NCI-H345 (cell line): ENCODE measurements around the gene MAGI2.

Experiments used
- DNase-seq: peaks from one replicate; lab custom pipeline; 2025; lab: John Stamatoyannopoulos, UW

The MAGI2 gene

DNA sequence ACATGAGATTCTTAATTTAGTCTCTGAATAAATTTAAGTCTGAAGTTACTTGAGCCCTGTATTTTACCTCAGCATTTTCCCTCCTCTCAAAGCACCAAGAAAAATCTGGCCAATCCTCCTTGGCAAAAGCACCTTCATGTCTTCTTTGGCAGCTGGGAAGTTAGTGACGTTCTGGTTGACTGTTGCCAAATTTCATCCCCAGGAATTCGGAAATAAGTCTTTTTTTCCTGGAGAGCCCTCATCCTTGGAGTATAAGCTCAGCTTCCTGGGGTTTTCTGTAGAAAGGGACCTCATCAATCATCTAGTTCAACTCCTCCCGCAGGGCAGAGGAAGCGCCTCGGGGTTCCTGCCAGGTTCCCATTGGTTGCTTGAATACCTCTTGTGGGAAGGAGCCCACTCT lies 1277.3 kb downstream of the MAGI2 start:
- no peak for DNase-seq

DNA sequence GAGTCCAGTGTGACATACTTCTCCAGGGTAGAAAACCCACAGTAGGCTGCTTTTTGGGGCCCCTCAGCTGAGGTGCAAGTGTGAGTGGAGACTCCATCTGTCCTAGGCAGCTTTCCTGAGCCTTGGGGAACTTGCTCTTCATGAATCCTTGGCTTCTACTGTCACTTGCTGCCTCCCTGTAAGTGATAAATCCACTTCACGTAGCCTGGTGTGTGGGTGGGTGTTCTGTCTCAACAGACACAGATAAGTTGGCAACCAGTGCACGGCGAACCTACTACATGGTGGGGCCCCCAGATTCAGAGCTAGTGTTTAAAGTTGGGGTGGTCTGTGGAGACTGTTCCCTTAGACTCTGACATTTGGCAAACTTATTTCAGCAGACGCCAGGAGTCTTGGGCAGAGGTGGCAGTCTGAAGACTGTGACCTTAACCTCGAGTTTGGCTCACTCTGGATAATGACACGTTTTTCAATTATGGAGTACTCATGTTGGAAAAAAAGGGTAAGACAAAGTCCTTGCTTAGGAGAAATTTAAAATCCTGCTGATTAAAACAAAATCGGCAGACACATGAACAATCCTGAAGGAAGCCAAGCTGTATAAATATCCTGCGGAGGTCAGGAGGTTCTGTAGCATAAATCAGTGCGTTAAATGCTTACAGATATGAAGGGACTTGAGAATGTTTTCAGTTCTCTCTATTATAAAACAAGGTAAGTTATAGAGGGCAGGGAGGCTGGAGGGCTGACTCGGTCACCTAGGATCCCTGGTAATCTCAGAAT lies 1278.0 kb downstream of the MAGI2 start:
- no peak for DNase-seq

GRCh38 chr7:78173666-78174065 lies 1279.8 kb downstream of the MAGI2 start:
- no peak for DNase-seq

GRCh38 chr7:78172933-78173591 lies 1280.4 kb downstream of the MAGI2 start:
- no peak for DNase-seq

- DNase-seq = peak; percentile 54
These were observed 1281.2 kb downstream of the MAGI2 start for GRCh38 chr7:78172267-78172757.

GRCh38 chr7:78171398-78171797 lies 1282.1 kb downstream of the MAGI2 start:
- DNase-seq = no peak

- no peak for DNase-seq
These were observed 1282.7 kb downstream of the MAGI2 start for GRCh38 chr7:78170815-78171214.

GRCh38 chr7:78169992-78170391 lies 1283.5 kb downstream of the MAGI2 start:
- DNase-seq = no peak

- DNase-seq = no peak
These were observed 1284.6 kb downstream of the MAGI2 start for GRCh38 chr7:78168865-78169264.

GRCh38 chr7:78167860-78168259 lies 1285.6 kb downstream of the MAGI2 start:
- DNase-seq = no peak

- no peak for DNase-seq
These were observed 1287.6 kb downstream of the MAGI2 start for GRCh38 chr7:78165854-78166253.

DNA sequence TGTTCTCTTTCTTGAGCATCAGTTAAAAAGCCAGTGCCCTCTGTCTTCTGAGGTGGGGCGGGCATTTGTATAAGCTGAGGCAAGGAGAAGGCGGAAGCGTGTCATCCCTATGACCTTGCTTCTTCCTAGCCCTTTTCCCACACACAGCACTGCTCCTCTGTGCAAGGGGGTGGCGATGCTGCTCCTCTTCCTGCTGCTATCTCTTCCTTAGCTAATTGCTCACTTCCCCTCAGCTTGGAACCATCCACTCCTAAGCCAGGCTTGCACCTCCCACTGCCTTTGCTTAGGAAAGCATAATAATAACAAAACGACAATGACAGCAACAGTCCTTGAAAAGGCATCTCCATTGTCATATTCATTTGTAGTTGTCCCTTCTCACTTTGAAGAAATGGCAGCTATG lies 1288.0 kb downstream of the MAGI2 start:
- DNase-seq = no peak

DNA sequence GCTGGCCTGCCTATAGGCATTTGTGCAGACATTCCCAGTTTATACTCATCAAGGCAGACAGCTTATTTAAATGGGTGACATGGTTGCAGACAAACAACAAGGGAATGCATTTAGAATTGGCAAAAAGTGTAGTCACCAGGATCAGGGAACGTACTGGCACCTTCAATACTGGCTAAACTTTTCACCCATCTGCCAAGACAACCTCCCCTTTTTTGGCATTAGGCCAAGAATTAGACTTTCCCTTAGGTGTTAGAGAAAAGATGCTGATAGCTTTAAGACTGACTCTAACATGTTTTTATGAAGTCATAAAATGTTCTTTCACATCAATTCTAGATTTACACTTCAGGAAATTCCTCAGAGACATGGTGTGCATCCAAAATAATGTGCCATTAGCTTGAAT lies 1289.0 kb downstream of the MAGI2 start:
- DNase-seq = no peak

DNA sequence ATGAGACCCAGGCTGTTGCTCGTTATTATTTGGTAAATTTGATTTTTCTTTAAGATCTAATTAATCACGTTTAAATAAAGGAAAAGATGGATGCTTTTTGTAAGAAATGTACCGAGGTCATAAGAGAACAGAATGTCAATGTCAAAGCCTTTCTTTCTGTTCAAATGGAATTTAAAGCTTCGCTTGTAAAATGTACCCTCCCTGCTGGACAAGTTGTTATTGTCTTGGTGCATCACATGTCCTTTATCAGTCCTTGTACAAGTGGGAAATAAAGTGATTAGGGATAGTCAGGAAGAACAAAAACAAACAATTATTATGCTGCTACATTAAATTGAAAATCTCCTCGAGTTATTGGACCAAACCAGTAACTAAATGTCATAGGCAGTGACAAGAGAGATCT lies 1291.7 kb downstream of the MAGI2 start:
- no peak for DNase-seq

GRCh38 chr7:78159545-78159944 lies 1293.9 kb downstream of the MAGI2 start:
- DNase-seq = no peak

DNA sequence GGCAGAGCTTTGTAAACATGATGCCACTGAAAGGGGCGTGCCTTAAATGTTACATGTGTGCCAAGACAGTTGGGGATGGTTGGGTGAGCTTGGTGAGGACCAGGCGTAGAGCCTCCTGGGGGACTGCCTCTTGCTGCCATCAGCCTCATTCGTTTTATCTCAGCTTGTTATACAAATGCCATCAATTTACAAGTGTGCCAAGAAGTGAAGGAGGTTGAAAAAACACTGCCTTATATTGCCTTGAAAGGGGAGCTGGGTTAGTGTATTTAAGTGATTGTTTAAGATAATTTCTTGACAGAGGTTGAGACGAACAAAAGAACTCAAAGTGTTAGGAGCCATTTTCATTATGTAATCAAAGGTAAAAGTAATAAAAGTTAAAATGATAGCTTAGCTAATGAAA lies 1300.2 kb downstream of the MAGI2 start:
- DNase-seq = no peak

GRCh38 chr7:78151229-78151628 lies 1302.2 kb downstream of the MAGI2 start:
- DNase-seq = no peak

GRCh38 chr7:78149787-78150186 lies 1303.7 kb downstream of the MAGI2 start:
- no peak for DNase-seq

GRCh38 chr7:78148166-78148894 lies 1305.1 kb downstream of the MAGI2 start:
- DNase-seq = no peak

DNA sequence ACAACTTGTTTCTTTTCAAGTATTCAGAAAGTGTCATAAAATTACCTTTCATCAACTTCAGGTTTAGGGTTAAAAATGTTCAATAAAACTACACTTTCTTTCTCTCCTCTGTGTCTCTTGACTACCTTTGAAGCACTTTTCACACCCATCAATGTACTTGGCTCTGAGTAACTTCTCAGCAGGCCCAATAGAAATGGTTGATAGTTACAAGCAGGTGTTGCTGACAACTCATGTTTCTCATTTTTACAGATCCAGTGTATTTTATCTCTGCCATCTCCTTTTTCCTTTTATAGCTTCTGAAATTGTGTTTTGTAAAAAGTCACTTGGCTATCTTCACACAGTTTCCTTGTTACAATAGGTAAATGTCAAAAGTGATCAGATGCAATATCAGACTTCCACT lies 1306.9 kb downstream of the MAGI2 start:
- DNase-seq = no peak

- no peak for DNase-seq
These were observed 1309.8 kb downstream of the MAGI2 start for GRCh38 chr7:78143661-78144060.

GRCh38 chr7:78141522-78142281 lies 1311.8 kb downstream of the MAGI2 start:
- DNase-seq = no peak
